ENCODE results near the gene AQP6. TPM values are rescaled to one million over a fixed set of nuclear protein-coding genes. Genes with fewer than 3 reads are reported as not detected.

The AQP6 gene
- total RNA-seq, 1 donor from 2014 or later: not detected

DNA sequence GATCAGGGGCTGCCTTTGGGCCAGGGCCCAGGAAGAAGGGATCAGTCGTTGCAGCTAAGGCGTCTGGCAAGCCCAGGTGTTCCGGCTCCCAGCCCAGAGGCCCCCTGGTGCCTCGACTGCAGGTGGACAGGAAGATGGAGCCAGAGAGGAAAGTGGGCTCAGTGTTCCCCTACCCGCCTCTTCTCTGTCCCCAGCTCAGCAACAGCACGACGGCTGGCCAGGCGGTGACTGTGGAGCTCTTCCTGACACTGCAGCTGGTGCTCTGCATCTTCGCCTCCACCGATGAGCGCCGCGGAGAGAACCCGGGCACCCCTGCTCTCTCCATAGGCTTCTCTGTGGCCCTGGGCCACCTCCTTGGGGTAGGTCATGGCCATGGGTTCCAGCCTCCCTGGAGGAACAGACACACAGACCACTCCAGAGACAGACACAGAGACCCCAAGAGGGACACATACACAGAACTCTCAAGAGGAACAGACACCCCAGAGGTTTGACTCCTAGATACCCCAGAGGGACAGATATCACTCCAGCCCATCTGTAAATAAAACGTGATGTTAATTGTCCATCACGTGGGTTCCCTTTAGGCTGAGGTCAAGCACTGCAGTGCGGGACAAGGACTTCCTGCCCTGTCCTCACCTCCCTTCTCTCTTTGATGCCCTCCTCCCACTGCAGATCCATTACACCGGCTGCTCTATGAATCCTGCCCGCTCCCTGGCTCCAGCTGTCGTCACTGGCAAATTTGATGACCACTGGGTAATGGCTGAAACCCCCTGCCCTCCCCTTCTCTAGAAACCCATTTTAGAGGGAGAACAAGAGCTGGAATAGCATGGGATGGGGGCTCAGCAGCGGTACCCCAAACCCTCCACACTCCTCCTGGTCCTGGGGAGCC lies 18.5 kb upstream of the AQP6 start:
- Histone ChIP-seq H3K27me3 (ENCODE audit: low read depth) (peaks cover 72% of the 10 kb centered on the region), H3K4me3 (no peak overlapping the region), H3K27ac (replicated peaks) (no peak overlapping the region), H3K9me3 (replicated peaks) (no peaks in the 10 kb centered on the region), H3K36me3 (no peaks in the 10 kb centered on the region), H3K4me1 (no peaks in the 10 kb centered on the region)
- no peak for DNase-seq
- TF ChIP-seq, protein P1, sequence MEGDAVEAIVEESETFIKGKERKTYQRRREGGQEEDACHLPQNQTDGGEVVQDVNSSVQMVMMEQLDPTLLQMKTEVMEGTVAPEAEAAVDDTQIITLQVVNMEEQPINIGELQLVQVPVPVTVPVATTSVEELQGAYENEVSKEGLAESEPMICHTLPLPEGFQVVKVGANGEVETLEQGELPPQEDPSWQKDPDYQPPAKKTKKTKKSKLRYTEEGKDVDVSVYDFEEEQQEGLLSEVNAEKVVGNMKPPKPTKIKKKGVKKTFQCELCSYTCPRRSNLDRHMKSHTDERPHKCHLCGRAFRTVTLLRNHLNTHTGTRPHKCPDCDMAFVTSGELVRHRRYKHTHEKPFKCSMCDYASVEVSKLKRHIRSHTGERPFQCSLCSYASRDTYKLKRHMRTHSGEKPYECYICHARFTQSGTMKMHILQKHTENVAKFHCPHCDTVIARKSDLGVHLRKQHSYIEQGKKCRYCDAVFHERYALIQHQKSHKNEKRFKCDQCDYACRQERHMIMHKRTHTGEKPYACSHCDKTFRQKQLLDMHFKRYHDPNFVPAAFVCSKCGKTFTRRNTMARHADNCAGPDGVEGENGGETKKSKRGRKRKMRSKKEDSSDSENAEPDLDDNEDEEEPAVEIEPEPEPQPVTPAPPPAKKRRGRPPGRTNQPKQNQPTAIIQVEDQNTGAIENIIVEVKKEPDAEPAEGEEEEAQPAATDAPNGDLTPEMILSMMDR (IDR thresholded peaks at IDR 0.05; ENCODE audit: borderline replicate concordance): no peak
- intact Hi-C loops (cut with micrococcal nuclease): no loop called here

DNA sequence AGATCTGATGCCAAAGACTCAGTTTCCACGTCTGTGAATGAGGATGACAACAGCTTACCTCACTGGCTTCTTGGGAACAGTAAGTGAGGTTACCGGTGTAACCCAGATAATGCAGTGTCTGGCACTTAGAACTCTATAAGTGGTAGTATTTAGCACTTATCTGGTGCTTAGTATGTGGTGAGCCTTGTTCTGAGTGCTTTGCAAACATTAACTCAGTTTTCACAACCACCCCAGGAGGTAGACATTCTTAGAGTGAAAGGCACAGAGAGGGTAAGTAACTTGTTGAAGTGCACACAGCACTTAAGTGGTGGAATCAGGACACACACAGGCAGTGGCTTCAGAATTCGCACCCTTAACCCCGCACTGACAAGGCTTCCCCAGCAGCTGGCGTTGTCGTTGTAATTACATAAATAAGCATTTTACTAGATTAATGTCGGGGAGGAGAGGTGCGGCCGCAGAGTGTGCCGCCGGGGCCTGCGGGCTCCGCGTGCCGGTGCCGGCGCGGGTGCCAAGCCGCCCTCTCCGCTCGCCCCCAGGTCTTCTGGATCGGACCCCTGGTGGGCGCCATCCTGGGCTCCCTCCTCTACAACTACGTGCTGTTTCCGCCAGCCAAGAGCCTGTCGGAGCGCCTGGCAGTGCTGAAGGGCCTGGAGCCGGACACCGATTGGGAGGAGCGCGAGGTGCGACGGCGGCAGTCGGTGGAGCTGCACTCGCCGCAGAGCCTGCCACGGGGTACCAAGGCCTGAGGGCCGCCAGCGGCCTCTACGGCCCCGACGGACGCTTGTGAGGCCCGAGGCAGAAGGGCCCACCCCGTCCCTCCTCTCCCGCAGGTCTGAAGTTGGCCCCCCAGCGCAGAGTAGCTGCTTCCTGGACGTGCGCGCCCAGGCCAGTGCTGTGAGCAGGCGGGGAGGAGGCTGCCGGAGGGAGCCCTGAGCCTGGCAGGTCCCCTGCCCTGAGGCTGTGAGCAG lies 17.6 kb upstream of the AQP6 start:
- Histone ChIP-seq H3K4me1 (peaks cover 8% of the 10 kb centered on the region), H3K27me3 (ENCODE audit: low read depth) (peaks cover 77% of the 10 kb centered on the region), H3K9me3 (replicated peaks) (no peaks in the 10 kb centered on the region), H3K36me3 (no peaks in the 10 kb centered on the region), H3K27ac (replicated peaks) (no peak overlapping the region), H3K4me3 (no peak overlapping the region)
- intact Hi-C loops (cut with micrococcal nuclease): no loop called here
- TF ChIP-seq, protein P1 (IDR thresholded peaks at IDR 0.05; ENCODE audit: borderline replicate concordance): no peak
- DNase-seq: no peak

DNA sequence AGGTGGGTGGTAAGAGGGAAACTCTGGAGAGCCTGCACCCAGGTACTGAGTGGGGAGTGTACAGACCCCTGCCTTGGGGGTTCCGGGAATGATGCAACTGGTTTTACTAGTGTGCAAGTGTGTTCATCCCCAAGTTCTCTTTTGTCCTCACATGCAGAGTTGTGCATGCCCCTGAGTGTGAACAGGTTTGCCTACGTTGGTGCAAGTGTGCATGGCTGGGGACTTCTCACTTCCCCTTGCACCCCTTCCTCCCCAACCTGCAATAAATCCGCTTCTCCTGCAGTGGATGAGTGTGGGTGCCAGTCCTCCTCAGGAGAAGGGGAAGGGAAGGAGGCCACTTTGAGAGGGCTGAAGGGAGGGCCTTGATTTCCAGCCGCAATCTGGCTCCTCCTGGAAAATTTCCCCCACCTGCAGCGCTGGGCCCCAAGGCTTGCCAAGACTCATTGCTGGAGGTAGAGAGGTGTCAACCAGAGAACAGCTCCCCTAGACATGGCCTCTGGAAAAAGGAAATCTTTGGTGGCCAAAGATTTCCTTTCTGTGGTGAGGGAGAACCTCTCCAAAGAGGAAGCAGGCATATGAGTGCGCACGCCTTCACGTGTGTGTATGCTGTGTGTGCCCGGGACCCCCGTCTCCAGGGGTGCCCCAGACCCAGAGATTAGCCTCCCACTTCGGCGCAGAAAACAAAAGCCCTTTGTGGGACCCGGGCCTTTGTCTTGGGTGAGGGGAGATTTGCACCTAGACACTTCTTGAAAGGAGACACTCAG lies 16.7 kb upstream of the AQP6 start:
- Histone ChIP-seq H3K36me3 (no peaks in the 10 kb centered on the region), H3K4me1 (peaks cover 16% of the 10 kb centered on the region), H3K4me3 (no peak overlapping the region), H3K9me3 (replicated peaks) (no peaks in the 10 kb centered on the region), H3K27ac (replicated peaks) (no peak overlapping the region), H3K27me3 (ENCODE audit: low read depth) (peaks cover 80% of the 10 kb centered on the region)
- DNase-seq: no peak
- intact Hi-C loops (cut with micrococcal nuclease): no loop called here
- TF ChIP-seq, protein P1 (IDR thresholded peaks at IDR 0.05; ENCODE audit: borderline replicate concordance): no peak

DNA sequence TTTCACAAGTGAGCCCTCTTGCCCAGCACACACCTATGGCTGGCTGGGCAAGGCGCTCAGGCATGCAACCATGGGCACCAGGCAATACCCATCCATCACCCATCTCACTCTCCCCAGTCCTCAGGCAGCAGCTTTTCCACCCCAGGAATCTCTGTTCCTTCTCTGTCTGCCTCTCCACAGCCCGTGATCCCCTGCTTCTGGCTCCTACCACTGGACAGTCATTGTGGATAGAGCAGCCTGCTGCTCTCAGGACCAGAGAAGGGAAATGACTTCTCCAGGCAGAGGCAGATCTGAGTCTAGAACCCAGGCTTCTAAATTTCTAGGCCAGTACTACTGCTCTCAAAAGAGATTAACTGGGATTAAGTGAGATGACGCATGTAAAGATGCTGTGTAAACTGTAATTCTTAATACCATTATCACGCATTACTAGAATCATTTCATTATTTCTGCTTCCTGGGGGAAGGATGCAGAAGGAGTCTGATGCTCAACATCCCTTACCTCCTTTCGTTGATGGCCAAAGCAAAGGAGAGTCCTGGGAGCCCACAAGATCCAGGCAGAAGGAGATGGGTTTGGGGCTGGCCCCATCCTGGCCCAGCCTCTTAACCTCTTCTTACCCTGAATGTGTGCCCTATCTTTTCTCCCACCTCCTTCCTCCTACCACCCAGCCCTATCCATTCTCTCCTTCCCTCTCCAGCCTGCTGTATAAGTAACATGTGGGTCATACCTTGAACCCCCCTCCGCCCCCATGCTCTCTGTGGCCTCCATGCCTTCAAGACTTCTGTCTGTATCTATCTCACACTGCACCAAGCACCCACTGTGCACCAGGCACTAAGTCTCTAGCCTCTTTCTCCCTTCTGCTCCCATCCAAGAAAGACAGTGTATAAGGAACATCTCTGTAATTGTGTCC lies 15.8 kb upstream of the AQP6 start:
- intact Hi-C loops (cut with micrococcal nuclease): no loop called here
- TF ChIP-seq, protein P1 (IDR thresholded peaks at IDR 0.05; ENCODE audit: borderline replicate concordance): no peak
- peaks cover 86% of the 10 kb centered on the region for H3K27me3 ChIP-seq (ENCODE audit: low read depth)
- peaks cover 20% of the 10 kb centered on the region for H3K4me1 ChIP-seq
- H3K27ac ChIP-seq (replicated peaks): no peak overlapping the region
- no peaks in the 10 kb centered on the region for H3K9me3 ChIP-seq (replicated peaks)
- no peak overlapping the region for H3K4me3 ChIP-seq
- DNase-seq: no peak
- no peaks in the 10 kb centered on the region for H3K36me3 ChIP-seq
